Common myeloid progenitor, CD34-positive (primary cell): ENCODE measurements around the gene PRMT5.

Source experiments
- CTCF ChIA-PET: fragments of 350-600 bp; sonication (Branson Sonifier 250); formaldehyde crosslinking; loops from one replicate; lab custom pipeline; 2021; ENCODE audit warnings: antibody characterized with exemption; lab: Charles Lee
- POLR2A ChIA-PET: fragments of 350-600 bp; sonication (Branson Sonifier 250); formaldehyde crosslinking; loops from one replicate; lab custom pipeline; 2021; ENCODE audit warnings: antibody characterized with exemption; lab: Charles Lee
- DNase-seq, 3 donors: peaks; one replicate each; pipeline versions ENCODE4 v3.0.0 to v3.0.0-alpha.2; 2013
- H3K27ac ChIP-seq, 2 experiments: 1 replicate in 1 of 2; 2 replicates in 1 of 2; pipeline ENCODE4 v1.7.0; 2013; ENCODE audit warnings: inconsistent platforms in 2 of 2, low read length in 2 of 2, mild to moderate bottlenecking in 2 of 2, low read depth in 1 of 2, moderate library complexity in 1 of 2; ENCODE audit not compliant: severe bottlenecking in 2 of 2, insufficient read depth in 1 of 2, poor library complexity in 1 of 2
- H3K27me3 ChIP-seq, 5 experiments: replicated peaks in 2 of 5; 1 replicate in 3 of 5; 2 replicates in 2 of 5; pipeline versions ENCODE4 v1.6.1 to v1.7.0; 2013; ENCODE audit warnings: low read length in 4 of 5, mild to moderate bottlenecking in 2 of 5, moderate library complexity in 2 of 5, inconsistent platforms in 1 of 5; ENCODE audit not compliant: insufficient read depth in 5 of 5, control insufficient read depth in 4 of 5
- H3K36me3 ChIP-seq, 4 experiments: 1 replicate in 2 of 4; 2 replicates in 2 of 4; pipeline versions ENCODE4 v1.6.1 to v1.7.0; 2013; ENCODE audit warnings: low read length in 3 of 4, control low read depth in 1 of 4, mild to moderate bottlenecking in 1 of 4; ENCODE audit not compliant: control insufficient read depth in 4 of 4, insufficient read depth in 4 of 4
- H3K4me1 ChIP-seq, 4 experiments: 1 replicate in 3 of 4; 2 replicates in 1 of 4; pipeline versions ENCODE4 v1.6.1 to v1.7.1; 2013; ENCODE audit warnings: low read length in 3 of 4, mild to moderate bottlenecking in 3 of 4, control low read depth in 1 of 4, inconsistent platforms in 1 of 4, moderate library complexity in 1 of 4; ENCODE audit not compliant: control insufficient read depth in 4 of 4, insufficient read depth in 4 of 4; ENCODE audit errors: control extremely low read depth in 1 of 4
- H3K4me3 ChIP-seq, 7 experiments: 1 replicate in 4 of 7; 2 replicates in 3 of 7; pipeline versions ENCODE4 v1.5.1 to v1.7.0; 2013; ENCODE audit warnings: mild to moderate bottlenecking in 7 of 7, low read length in 6 of 7, moderate library complexity in 6 of 7, inconsistent platforms in 2 of 7, low read depth in 2 of 7, control low read depth in 1 of 7; ENCODE audit not compliant: insufficient read depth in 4 of 7, control insufficient read depth in 1 of 7; ENCODE audit errors: extremely low read depth in 1 of 7
- H3K9me3 ChIP-seq, 5 experiments: 1 replicate in 4 of 5; 2 replicates in 1 of 5; pipeline versions ENCODE4 v1.6.1 to v1.7.1; 2013; ENCODE audit warnings: low read length in 4 of 5, mild to moderate bottlenecking in 2 of 5, inconsistent platforms in 1 of 5, low read depth in 1 of 5, moderate library complexity in 1 of 5; ENCODE audit not compliant: control insufficient read depth in 4 of 5, insufficient read depth in 2 of 5; ENCODE audit errors: control extremely low read depth in 1 of 5
- WGBS: methylation state at CpG from one replicate; pipeline ENCODE4 v1.1.5; 2013; ENCODE audit not compliant: insufficient coverage; 5-methylcytosine and 5-hydroxymethylcytosine counted together

PRMT5 gene

DNA sequence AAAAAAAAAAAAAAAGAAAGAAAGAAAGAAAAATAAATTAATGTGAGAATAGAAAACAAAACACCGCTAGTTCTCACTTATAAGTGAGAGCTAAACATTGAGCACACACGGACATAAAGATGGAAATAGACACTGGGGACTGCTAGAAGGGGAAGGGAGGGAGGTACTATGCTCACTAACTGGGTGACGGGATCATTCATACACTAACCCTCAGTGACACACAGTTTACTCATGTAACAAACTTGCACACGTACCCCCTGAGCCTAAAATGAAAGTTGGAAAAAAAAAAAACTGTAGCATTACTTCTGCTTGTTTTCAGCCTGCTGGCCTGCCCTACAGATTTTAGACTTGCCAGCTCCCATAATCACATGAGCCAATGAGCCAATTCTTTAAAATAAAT lies 10.5 kb upstream of the PRMT5 start:
- no peak for DNase-seq
- ChIA-PET POLR2A (no interaction called here), CTCF (interaction anchor here (0.6 to 5.5 kb wide), 6 partner anchors 8 to 1698 kb away, joined by 3 to 25 read pairs (median 3); partner anchors contain the start of gene PRMT5)
- Histone ChIP-seq H3K4me1 (no peaks in the 10 kb centered on the region), H3K27ac (no peak overlapping the region), H3K4me3 (no peak overlapping the region), H3K36me3 (peaks cover 0 to 15% (median 7%) of the 10 kb centered on the region in 4 experiments), H3K27me3 (no peaks in the 10 kb centered on the region), H3K9me3 (no peaks in the 10 kb centered on the region)
- WGBS, result 95% methylated on average over 3 of the region's 4 CpGs

DNA sequence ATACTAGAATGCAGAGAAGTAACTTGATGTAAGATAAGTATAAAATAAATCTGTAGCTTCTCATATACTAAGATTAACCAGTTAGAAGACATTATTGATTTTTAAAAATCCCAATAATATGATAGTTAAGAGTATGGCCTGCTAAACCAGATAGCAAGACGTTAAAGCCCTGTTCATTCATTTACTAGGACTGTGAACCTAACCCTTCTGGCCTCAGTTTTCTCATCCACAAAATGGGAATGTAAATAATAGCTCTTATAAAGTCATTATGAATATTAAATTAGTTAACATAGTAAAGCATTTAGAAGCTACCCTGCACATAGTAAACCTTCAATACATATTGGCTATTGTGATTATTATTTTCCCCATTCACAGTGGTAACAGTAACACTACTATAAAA lies 6.0 kb upstream of the PRMT5 start:
- H3K36me3 ChIP-seq, result peaks cover 0 to 5% (median 1%) of the 10 kb centered on the region in 4 experiments
- H3K4me1 ChIP-seq, result peaks cover under 1 to 2% (median 1%) of the 10 kb centered on the region in 4 experiments
- no peak overlapping the region for H3K27ac ChIP-seq
- no peak overlapping the region for H3K4me3 ChIP-seq
- WGBS, result no CpG with 5 or more reads among the region's 1 CpG
- no peaks in the 10 kb centered on the region for H3K9me3 ChIP-seq
- ChIA-PET CTCF (interaction anchor here (0.6 to 5.5 kb wide), 8 partner anchors 9 to 225 kb away, joined by 3 to 25 read pairs (median 4); no protein-coding TSS in a partner anchor), POLR2A (no interaction called here)
- no peak for DNase-seq
- H3K27me3 ChIP-seq, result no peaks in the 10 kb centered on the region

DNA sequence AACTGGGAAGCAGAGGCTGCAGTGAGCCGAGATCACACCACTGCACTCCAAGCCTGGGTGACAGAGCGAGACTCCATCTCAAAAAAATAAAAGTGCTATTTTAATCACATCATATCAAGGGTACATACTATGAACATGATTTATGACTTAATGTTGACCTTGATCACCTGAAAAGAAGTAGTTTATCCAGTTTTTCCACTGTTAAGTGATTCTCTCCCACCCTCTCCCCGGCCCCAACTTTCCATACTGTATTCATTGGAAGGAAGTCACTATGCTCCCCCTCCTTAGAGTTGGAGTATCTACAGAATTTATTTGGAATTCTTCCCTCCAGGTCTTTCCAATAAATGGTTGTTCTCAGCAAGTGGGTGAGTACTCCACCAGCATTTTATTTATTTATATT lies 3.0 kb upstream of the PRMT5 start:
- no peak overlapping the region for H3K27ac ChIP-seq
- H3K27me3 ChIP-seq, result no peaks in the 10 kb centered on the region
- 100% methylated on average over 1 of the region's 3 CpGs for WGBS
- no peaks in the 10 kb centered on the region for H3K9me3 ChIP-seq
- H3K4me3 ChIP-seq, result no peak overlapping the region
- peaks cover 5 to 18% (median 18%) of the 10 kb centered on the region in 4 experiments for H3K4me1 ChIP-seq
- no peak for DNase-seq
- ChIA-PET POLR2A (no interaction called here), CTCF (interaction anchor here (1.1 to 4.1 kb wide), 3 partner anchors 13 to 49 kb away, joined by 3 to 18 read pairs (median 3); no protein-coding TSS in a partner anchor)
- H3K36me3 ChIP-seq, result peaks cover 0 to 3% (median under 1%) of the 10 kb centered on the region in 4 experiments

DNA sequence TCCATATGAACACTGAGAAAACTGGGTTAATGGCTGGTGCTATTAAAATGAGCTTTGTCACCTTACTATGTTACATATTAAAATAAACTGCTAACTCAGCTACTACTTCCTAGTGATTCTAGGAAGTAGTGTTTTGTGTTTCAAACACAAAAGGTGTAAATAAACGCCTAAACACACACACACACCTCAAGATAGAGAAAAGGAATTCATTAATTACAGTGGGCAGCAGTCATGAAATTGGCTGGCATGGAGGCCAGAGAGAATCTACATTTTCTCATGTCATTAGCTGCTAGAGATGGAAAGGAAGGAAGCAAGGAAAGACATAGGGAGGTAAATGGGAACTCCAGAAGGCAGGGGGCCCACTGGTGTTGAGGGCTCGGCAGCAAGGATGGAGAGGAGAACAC lies 787 bp upstream of the PRMT5 start:
- no peaks in the 10 kb centered on the region for H3K27me3 ChIP-seq
- H3K4me3 ChIP-seq, result peak overlapping the region; percentile 54 to 100 (median 94)
- no peaks in the 10 kb centered on the region for H3K9me3 ChIP-seq
- POLR2A ChIA-PET, result interaction anchor here (0.6 to 2.2 kb wide), 4 partner anchors 11 to 53 kb away, joined by 3 to 14 read pairs (median 4); partner anchors contain the start of gene RBM23
- H3K4me1 ChIP-seq, result peaks cover 5 to 18% (median 18%) of the 10 kb centered on the region in 4 experiments
- CTCF ChIA-PET, result interaction anchor here (0.6 to 4.1 kb wide), 25 partner anchors 9 to 133 kb away, joined by 3 to 28 read pairs (median 5); partner anchors contain the start of genes AJUBA, CDH24, HAUS4 and RBM23
- WGBS, result 0% methylated on average over 1 of the region's 2 CpGs
- no peak for DNase-seq
- H3K36me3 ChIP-seq, result peaks cover 4 to 19% (median 12%) of the 10 kb centered on the region in 4 experiments
- peak overlapping the region; percentile 51 to 85 for H3K27ac ChIP-seq

DNA sequence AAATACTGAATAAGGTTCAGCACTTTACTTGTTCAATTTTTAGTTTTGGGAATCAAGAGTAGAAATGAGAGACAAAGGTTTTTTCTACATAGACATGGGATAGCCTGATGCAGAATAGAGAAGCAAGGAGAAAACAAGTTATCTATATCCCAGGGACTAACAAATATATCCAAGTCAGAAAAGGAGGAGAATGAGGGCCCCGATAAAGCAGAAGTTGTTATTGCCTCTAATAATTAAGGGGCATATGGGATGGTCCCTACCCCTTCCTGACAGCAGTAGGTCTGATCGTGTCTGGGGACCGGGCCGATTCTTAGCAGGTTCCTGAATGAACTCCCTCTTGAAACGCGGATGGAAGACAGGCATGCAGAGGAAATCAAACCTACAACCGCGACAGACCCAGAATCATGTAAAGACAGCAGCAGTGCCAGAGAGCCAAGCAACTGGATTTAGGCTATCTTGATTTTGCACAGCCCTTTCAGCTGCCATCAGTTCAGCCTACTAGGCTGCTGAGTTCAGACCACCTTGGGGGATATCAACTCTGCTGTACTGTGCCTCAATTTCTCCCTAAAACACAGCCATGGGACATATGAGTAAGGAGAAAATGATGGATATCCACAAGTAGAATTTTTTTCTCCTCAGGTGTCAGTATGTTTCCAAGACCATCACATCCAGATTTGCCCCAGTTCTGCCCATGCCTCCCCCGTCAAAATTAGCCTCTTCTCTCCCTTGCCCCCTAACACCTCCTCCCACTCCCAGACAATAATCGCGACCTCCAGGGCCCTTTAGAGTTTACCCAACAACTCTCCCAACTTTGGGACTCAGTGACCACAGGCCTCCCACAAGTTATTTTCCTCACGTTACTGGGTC lies 706 bp downstream of the PRMT5 start:
- H3K36me3 ChIP-seq, result peaks cover 10 to 33% (median 24%) of the 10 kb centered on the region in 4 experiments
- 2% methylated on average over 11 of the region's 12 CpGs for WGBS
- no peaks in the 10 kb centered on the region for H3K9me3 ChIP-seq
- CTCF ChIA-PET, result interaction anchor here (1.0 to 3.7 kb wide), 7 partner anchors 9 to 161 kb away, joined by 3 to 28 read pairs (median 5); partner anchors contain the start of gene RBM23
- POLR2A ChIA-PET, result interaction anchor here (1.3 to 2.2 kb wide), 3 partner anchors 9 to 27 kb away, joined by 4 to 14 read pairs (median 8); partner anchors contain the start of gene RBM23
- DNase-seq, result no peak
- H3K4me1 ChIP-seq, result peaks cover 5 to 18% (median 18%) of the 10 kb centered on the region in 4 experiments
- peak overlapping the region; percentile 73 to 100 (median 96) for H3K4me3 ChIP-seq
- peak overlapping the region; percentile 70 to 94 for H3K27ac ChIP-seq
- H3K27me3 ChIP-seq, result no peaks in the 10 kb centered on the region

DNA sequence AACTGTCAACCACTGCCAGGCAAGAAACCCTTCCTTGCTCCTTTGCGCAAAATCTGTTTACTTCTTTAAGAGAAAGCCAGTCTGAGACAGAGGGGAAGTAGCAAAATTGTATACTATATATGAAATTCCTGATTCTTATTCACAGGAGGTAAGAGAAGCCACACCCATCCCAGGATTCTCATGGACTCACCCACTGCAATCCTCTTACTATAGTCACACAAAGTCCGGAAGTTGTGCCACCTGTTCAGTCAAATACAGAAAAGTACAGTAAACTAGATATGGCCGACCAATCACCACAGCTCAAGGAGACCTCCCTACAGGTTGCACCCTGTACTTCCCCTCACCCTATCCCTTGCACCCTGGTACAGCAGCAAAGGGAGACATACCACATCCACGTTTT lies 2.9 kb downstream of the PRMT5 start:
- WGBS, result 100% methylated on average over 2 of the region's 4 CpGs
- CTCF ChIA-PET, result no interaction called here
- peaks cover 22 to 49% (median 37%) of the 10 kb centered on the region in 4 experiments for H3K36me3 ChIP-seq

More for the DNA sequence above, 2.9 kb downstream of the PRMT5 start:
- H3K27me3 ChIP-seq, result no peaks in the 10 kb centered on the region
- POLR2A ChIA-PET, result interaction anchor here (1.2 kb wide), 1 partner anchor 10 kb away, joined by 5 read pairs; no protein-coding TSS in a partner anchor
- no peak for DNase-seq
- no peak overlapping the region for H3K4me3 ChIP-seq
- no peak overlapping the region for H3K27ac ChIP-seq
- H3K9me3 ChIP-seq, result no peaks in the 10 kb centered on the region
- H3K4me1 ChIP-seq, result peaks cover 5 to 18% (median 18%) of the 10 kb centered on the region in 4 experiments
